ENCODE data around the gene TIGD1. TPM values are rescaled to one million over a fixed set of nuclear protein-coding genes. Genes with fewer than 3 reads are reported as not detected.

The TIGD1 gene
- total RNA-seq, 1 experiment from 2014 or later = 6.0 TPM

- Histone ChIP-seq H3K79me2 (ENCODE audit: insufficient read depth, low read length) (no peaks in the 10 kb centered on the region), H3K9ac (ENCODE audit: low read length) (no peak overlapping the region), H4K20me1 (ENCODE audit: insufficient read depth) (no peaks in the 10 kb centered on the region), H3K27ac (ENCODE audit: low read depth, low read length) (no peak overlapping the region), H3K9me3 (ENCODE audit: control insufficient read depth in 1 of 2, insufficient read depth in 1 of 2, low read depth in 1 of 2, low read length in 2 of 2) (no peaks in the 10 kb centered on the region), H3K4me3 (replicated peaks in 1 of 2; ENCODE audit: low read depth in 1 of 2, low read length in 2 of 2) (no peak overlapping the region), H2AFZ (ENCODE audit: low read depth, low read length, poor library complexity, severe bottlenecking) (no peak overlapping the region), H3K4me2 (ENCODE audit: low read length) (peak overlapping the region; percentile 80), H3K4me1 (ENCODE audit: control insufficient read depth in 1 of 2, insufficient read depth in 2 of 2, low read length in 2 of 2) (peaks cover 22 to 31% of the 10 kb centered on the region in 2 experiments), H3K27me3 (ENCODE audit: insufficient read depth, low read length) (no peaks in the 10 kb centered on the region), H3K9me2 (ENCODE audit: insufficient read depth) (no peaks in the 10 kb centered on the region), H3K36me3 (ENCODE audit: control insufficient read depth in 1 of 2, insufficient read depth in 2 of 2, low read length in 2 of 2) (no peaks in the 10 kb centered on the region)
- ChIA-PET CTCF (no interaction called here), POLR2A (interaction anchor here (1.7 kb wide), 1 partner anchor 44 kb away, joined by 3 read pairs; the partner anchor contains the start of genes EIF4E2 and TIGD1), RAD21 (ENCODE audit: low non-redundant PET in 1 of 2, low total read pairs in 2 of 2, uncharacterized antibody in 2 of 2, unreplicated experiment in 2 of 2) (no interaction called here)
- BruUV-seq (replicated peaks) = no TSS peak
- DNase-seq (ENCODE audit: low read depth, low spot score) (no peak), ATAC-seq (no peak)
- intact Hi-C loops (cut with micrococcal nuclease) = no loop called here
- no peak for TF ChIP-seq CEBPB (IDR thresholded peaks at IDR 0.05; ENCODE audit: low read depth)
- no peak for TF ChIP-seq TCF7L2 (IDR thresholded peaks at IDR 0.05; ENCODE audit: borderline replicate concordance, extremely low read depth, insufficient read depth, insufficient read length)
- TF ChIP-seq ELF1 (IDR thresholded peaks at IDR 0.05; ENCODE audit: borderline replicate concordance, low read depth) = no peak
- TF ChIP-seq ZFX (IDR thresholded peaks at IDR 0.05) = no peak
- no peak for TF ChIP-seq SRF (IDR thresholded peaks at IDR 0.05; ENCODE audit: low read depth)
- TF ChIP-seq ZBTB33 (IDR thresholded peaks at IDR 0.05; ENCODE audit: extremely low read depth, insufficient replicate concordance, low read length) = no peak
- TF ChIP-seq EZH2phosphoT487 (IDR thresholded peaks at IDR 0.05; ENCODE audit: borderline replicate concordance) = no peak
- no peak for TF ChIP-seq CBX3 (IDR thresholded peaks at IDR 0.05; ENCODE audit: low read depth)
- TF ChIP-seq SP1 (IDR thresholded peaks at IDR 0.05; ENCODE audit: low read depth) = no peak
Observed at GRCh38 chr2:232593982-232594381, 43.6 kb upstream of the TIGD1 start.
